ENCODE results near the gene IPO11. TPM values are rescaled to one million over a fixed set of nuclear protein-coding genes. Genes with fewer than 3 reads are reported as not detected.

The IPO11 gene
- 21.3 and 38.1 TPM in 2 replicates for total RNA-seq (ENCODE audit: low replicate concordance)

DNA sequence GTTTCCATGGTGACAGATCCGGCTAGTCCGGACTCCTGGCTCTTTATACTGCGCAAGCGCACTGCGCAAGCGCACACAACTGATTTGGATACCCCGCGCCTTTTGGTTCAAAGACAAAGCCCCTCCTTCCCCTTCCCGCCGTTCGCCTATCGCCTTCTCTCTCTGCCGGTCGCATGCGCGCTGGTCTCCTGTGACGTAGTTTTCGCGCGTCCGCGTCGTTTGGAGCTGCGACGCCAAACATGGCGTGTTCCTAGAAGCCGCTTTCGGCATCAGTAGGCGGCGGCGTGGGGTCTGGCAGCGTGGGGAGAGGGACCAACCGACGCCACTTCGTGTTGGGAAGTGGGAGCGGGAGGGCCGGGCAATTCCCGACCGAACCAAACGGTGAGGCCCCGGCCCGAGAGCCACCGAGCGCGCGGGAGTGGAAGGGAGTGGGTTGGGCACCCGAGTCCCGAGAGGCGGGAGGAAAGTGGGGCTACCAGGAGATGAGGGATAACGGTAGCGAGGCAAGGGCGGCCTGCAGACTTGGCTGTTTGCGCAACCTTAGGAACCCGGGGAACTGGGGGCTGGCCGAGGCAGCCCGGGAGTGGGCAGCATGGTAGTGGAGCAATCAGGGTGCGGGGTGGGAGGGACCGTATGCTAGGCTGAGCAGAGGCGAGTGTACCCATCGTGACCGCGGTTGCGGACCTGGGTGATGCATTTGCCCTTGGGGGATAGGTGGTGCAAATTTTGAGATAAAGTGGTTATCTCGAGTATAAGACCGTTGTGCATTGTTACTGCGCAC, at the start of gene IPO11:
Gene IPO11 (plus strand): TSS at position 215 of the 781 bp plus-strand sequence. CDS start 24,517 bp downstream, outside the sequence.
- no peak for TF ChIP-seq CTCF (IDR thresholded peaks at IDR 0.05; ENCODE audit: insufficient read depth, low read length)
- H3K4me3 ChIP-seq (ENCODE audit: low read depth, low read length) = peak within 1 kb of the TSS; percentile 82
- DNase-seq (ENCODE audit: low read depth) = peak; percentile 99

DNA sequence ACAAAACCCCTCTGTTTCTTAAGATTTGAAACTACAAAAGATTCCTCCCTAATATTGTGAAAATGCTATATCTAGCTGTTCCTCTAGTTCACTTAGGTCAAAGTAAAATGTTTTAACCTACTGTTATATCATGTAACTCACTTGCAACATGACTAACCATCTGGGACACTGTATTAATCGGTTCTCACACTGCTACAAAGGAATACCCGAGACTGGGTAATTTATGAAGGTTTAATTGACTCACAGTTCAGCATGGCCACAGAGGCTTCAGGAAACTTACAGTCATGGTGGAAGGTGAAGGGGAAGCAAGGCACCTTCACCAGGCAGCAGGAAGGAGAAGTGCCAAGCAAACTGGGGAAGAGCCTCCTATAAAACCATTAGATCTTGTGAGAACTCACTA, 43.5 kb upstream of the IPO11 start:
- TF ChIP-seq CTCF (IDR thresholded peaks at IDR 0.05; ENCODE audit: insufficient read depth, low read length) = no peak
- no peak overlapping the region for H3K4me3 ChIP-seq (ENCODE audit: low read depth, low read length)
- DNase-seq (ENCODE audit: low read depth) = no peak

GRCh38 chr5:62371409-62371808, 41.2 kb upstream of the IPO11 start:
- DNase-seq (ENCODE audit: low read depth) = no peak
- H3K4me3 ChIP-seq (ENCODE audit: low read depth, low read length) = no peak overlapping the region
- TF ChIP-seq CTCF (IDR thresholded peaks at IDR 0.05; ENCODE audit: insufficient read depth, low read length) = no peak

DNA sequence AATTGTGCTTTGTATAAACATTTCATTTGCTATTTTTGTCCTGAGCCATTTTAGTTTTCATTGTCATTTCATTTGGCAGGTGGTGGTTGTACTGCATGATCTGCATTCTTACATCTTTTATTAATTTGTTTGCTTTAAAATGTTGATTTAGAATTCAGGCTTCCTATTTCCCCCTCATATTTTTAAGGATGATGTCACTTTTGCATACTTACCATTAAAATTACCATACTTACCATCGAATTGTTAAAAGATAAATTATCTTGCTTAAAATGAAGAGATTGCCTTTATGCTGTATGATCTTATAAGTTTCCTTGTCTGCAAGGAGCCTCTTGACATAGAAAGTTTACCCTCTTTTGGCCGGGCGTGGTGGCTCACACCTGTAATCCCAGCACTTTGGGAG, 40.0 kb upstream of the IPO11 start:
- no peak for DNase-seq (ENCODE audit: low read depth)
- H3K4me3 ChIP-seq (ENCODE audit: low read depth, low read length) = no peak overlapping the region
- TF ChIP-seq CTCF (IDR thresholded peaks at IDR 0.05; ENCODE audit: insufficient read depth, low read length) = no peak

GRCh38 chr5:62373382-62373781, 39.2 kb upstream of the IPO11 start:
- TF ChIP-seq CTCF (IDR thresholded peaks at IDR 0.05; ENCODE audit: insufficient read depth, low read length) = no peak

DNA sequence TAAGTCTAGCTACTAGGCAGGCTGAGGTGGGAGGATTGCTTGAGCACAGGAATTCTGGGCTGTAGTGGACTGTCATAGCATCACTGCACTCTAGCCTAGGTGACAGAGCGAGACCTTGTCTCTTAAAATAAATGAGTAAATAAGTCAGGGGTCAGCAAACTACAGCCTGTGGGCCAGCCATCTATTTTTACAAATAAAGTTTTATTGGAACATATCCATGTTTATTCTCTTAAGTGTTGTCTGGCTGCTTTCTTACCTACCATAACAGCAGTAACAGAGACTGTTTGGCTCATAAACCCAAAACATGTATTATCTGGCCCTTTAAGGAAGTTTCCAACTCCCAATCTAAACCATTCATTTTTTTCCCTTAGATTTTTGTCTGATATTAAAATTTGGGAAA, 38.5 kb upstream of the IPO11 start:
- DNase-seq (ENCODE audit: low read depth) = no peak
- no peak for TF ChIP-seq CTCF (IDR thresholded peaks at IDR 0.05; ENCODE audit: insufficient read depth, low read length)
- no peak overlapping the region for H3K4me3 ChIP-seq (ENCODE audit: low read depth, low read length)

More at GRCh38 chr5:62373382-62373781, 39.2 kb upstream of the IPO11 start:
- no peak for DNase-seq (ENCODE audit: low read depth)
- H3K4me3 ChIP-seq (ENCODE audit: low read depth, low read length) = no peak overlapping the region
